GM12878 (cell line): Measurements from ENCODE around the gene RBM42. TPM values are rescaled to one million over a fixed set of nuclear protein-coding genes. Genes with fewer than 3 reads are reported as not detected.
A peak's percentile ranks its signal among the peaks of the same experiment; 100 is the strongest.

Experiments used
- ATAC-seq: fragments of 200-7000 bp; cut with Tn5 transposase; 3 replicates; pipeline ENCODE4 v1.9.1; 2020; ENCODE audit warnings: mild to moderate bottlenecking, moderate library complexity
- BruUV-seq: library from RNA; stranded (reverse); fragments of 400-500 nt; replicated peaks from 2 replicates; lab custom pipeline; 2021; lab: Mats Ljungman, UMichigan
- CTCF ChIA-PET: fragments of 300-600 bp; sonication (Branson Sonifier 250); formaldehyde crosslinking; extraction: SDS; loops from one replicate; lab custom pipeline; 2021; ENCODE audit warnings: inconsistent platforms; lab: Yijun Ruan, JAX
- POLR2A ChIA-PET: fragments of 350-600 bp; formaldehyde crosslinking; extraction: SDS; loops from one replicate; lab custom pipeline; 2021; ENCODE audit warnings: inconsistent platforms; lab: Charles Lee
- RAD21 ChIA-PET: fragments of 300-600 bp; sonication (Branson Sonifier 250); formaldehyde crosslinking; loops from one replicate; lab custom pipeline; 2023; ENCODE audit warnings: antibody characterized with exemption; ENCODE audit not compliant: unreplicated experiment; lab: Charles Lee
- SMC1A ChIA-PET: fragments of 300-600 bp; sonication (Branson Sonifier 250); formaldehyde crosslinking; loops from one replicate; lab custom pipeline; 2023; ENCODE audit not compliant: unreplicated experiment, uncharacterized antibody; lab: Charles Lee
- DNase-seq: peaks from one replicate; pipeline ENCODE4 v3.0.0-alpha.2; 2011; ENCODE audit warnings: low read depth, low spot score
- FAIRE-seq: peaks from 3 replicates; lab custom pipeline; 2011; peaks lifted over from hg19 to GRCh38; lab: Jason Lieb, UNC
- H2AFZ ChIP-seq: 2 replicates; pipeline ENCODE4 v1.6.0; 2011; ENCODE audit warnings: low read depth, low read length, control low read depth; ENCODE audit not compliant: control insufficient read depth
- H3K27ac ChIP-seq: 2 replicates; pipeline ENCODE4 v1.5.1; 2011; ENCODE audit warnings: control low read depth; ENCODE audit not compliant: control insufficient read depth, insufficient read depth
- H3K27me3 ChIP-seq, 2 experiments: replicated peaks in 1 of 2; 2 replicates each; pipeline versions ENCODE4 v1.6.0 to v1.6.1; 2011; ENCODE audit warnings: low read length in 1 of 2; ENCODE audit not compliant: control insufficient read depth in 2 of 2, insufficient read depth in 2 of 2
- H3K36me3 ChIP-seq, 2 experiments: 2 replicates each; pipeline ENCODE4 v1.5.1; 2011; ENCODE audit warnings: low read length in 1 of 2; ENCODE audit not compliant: control insufficient read depth in 2 of 2, insufficient read depth in 2 of 2
- H3K4me1 ChIP-seq: 2 replicates; pipeline ENCODE4 v1.6.1; 2011; ENCODE audit warnings: mild to moderate bottlenecking, low read length, moderate library complexity, mixed read lengths; ENCODE audit not compliant: control insufficient read depth, insufficient read depth
- H3K4me2 ChIP-seq: 2 replicates; pipeline ENCODE4 v1.6.0; 2011; ENCODE audit warnings: control low read depth; ENCODE audit not compliant: control insufficient read depth, insufficient read depth
- H3K4me3 ChIP-seq: fragments of 200-600 bp; sonication (generic); 2 replicates; pipeline ENCODE4 v1.5.1; 2016
- H3K79me2 ChIP-seq: 2 replicates; pipeline ENCODE4 v1.6.0; 2011; ENCODE audit warnings: low read length; ENCODE audit not compliant: control insufficient read depth, insufficient read depth
- H3K9ac ChIP-seq: 2 replicates; pipeline ENCODE4 v1.8.0; 2011; ENCODE audit warnings: low read length, control low read depth, mixed read lengths; ENCODE audit not compliant: control insufficient read depth, insufficient read depth
- H3K9me3 ChIP-seq: replicated peaks from 3 replicates; pipeline ENCODE4 v1.5.1; 2011; ENCODE audit warnings: mild to moderate bottlenecking, low read length; ENCODE audit not compliant: control insufficient read depth, insufficient read depth
- H4K20me1 ChIP-seq: 2 replicates; pipeline ENCODE4 v1.6.0; 2011; ENCODE audit not compliant: control insufficient read depth, insufficient read depth
- ATF2 ChIP-seq: IDR thresholded peaks from 2 replicates; pipeline ENCODE4 v1.6.1; 2012; ENCODE audit warnings: low read length, inconsistent platforms
- BACH1 ChIP-seq: fragments of 450-650 bp; IDR thresholded peaks from 2 replicates; pipeline ENCODE4 v1.6.1; 2017; ENCODE audit warnings: mild to moderate bottlenecking, borderline replicate concordance
- KAT2A ChIP-seq: conservative IDR thresholded peaks from 2 replicates; pipeline ENCODE4 v1.6.1; 2011; ENCODE audit warnings: low read depth, low read length; ENCODE audit not compliant: control insufficient read depth
- MYB ChIP-seq: fragments of 150-350 bp; IDR thresholded peaks from 2 replicates; pipeline ENCODE4 v1.6.1; 2014; ENCODE audit warnings: mild to moderate bottlenecking, low read depth, low read length, borderline replicate concordance
- NKRF ChIP-seq: fragments of 450-650 bp; conservative IDR thresholded peaks from 2 replicates; pipeline ENCODE4 v1.6.1; 2017; ENCODE audit warnings: mild to moderate bottlenecking, moderate library complexity
- NR2C1 ChIP-seq: fragments of 450-650 bp; IDR thresholded peaks from 2 replicates; pipeline ENCODE4 v1.6.1; 2017; ENCODE audit warnings: antibody characterized with exemption, mild to moderate bottlenecking, moderate library complexity
- REST ChIP-seq: IDR thresholded peaks from 2 replicates; pipeline ENCODE4 v1.6.1; 2012; ENCODE audit warnings: mild to moderate bottlenecking, low read depth, low read length
- TCF12 ChIP-seq: IDR thresholded peaks from 2 replicates; pipeline ENCODE4 v1.6.1; 2011; ENCODE audit warnings: low read depth, mild to moderate bottlenecking, low read length
- ZNF207 ChIP-seq: fragments of 450-650 bp; IDR thresholded peaks from 2 replicates; pipeline ENCODE4 v1.6.1; 2014; ENCODE audit warnings: antibody characterized with exemption, mild to moderate bottlenecking, borderline replicate concordance
- ZNF217 ChIP-seq: fragments of 450-650 bp; IDR thresholded peaks from 2 replicates; pipeline ENCODE4 v1.6.1; 2017; ENCODE audit warnings: antibody characterized with exemption, mild to moderate bottlenecking
- ZZZ3 ChIP-seq: IDR thresholded peaks from 2 replicates; pipeline ENCODE4 v1.6.1; 2011; ENCODE audit warnings: low read depth; ENCODE audit not compliant: control insufficient read depth, insufficient read length
- WGBS: methylation state at CpG from one replicate; pipeline ENCODE4 v1.1.6; 2016; ENCODE audit warnings: low lambda C conversion rate; ENCODE audit not compliant: insufficient replicate concordance, insufficient coverage; ENCODE audit errors: missing lambda C conversion rate; 5-methylcytosine and 5-hydroxymethylcytosine counted together
- in situ Hi-C: fragments of 300-500 bp; cut with MboI; formaldehyde crosslinking; loops from 9 replicates; pipeline ENCODE4 v1.14.3; 2018; ENCODE audit warnings: mixed read lengths
- intact Hi-C: fragments of 100-400 bp; cut with micrococcal nuclease; formaldehyde crosslinking; loops from one replicate; pipeline ENCODE4 v1.14.2; 2022; ENCODE audit not compliant: unreplicated experiment
- polyA plus RNA-seq, 11 experiments: library from polyadenylated mRNA; depleted of rRNA in 4 of 11; unstranded in 6 of 11; stranded (reverse) in 5 of 11; fragments of >200 nt; fragmentation: Nextera tagmentation in 4 of 11; fragmentation: Illumina TruSeq in 1 of 11; extraction: Ambion mirVana in 4 of 11; extraction: Trizol in 1 of 11; gene quantifications; 1 replicate in 1 of 11; 2 replicates in 10 of 11; pipeline versions ENCODE4 v1.2.1 to v1.2.3, GENCODE V29; 2011 to 2016; ENCODE audit warnings: inconsistent platforms in 2 of 11, missing spikeins in 2 of 11, low read depth in 1 of 11
- total RNA-seq, 4 experiments: library from RNA; depleted of rRNA in 3 of 4; stranded (reverse); fragments of >200 nt in 3 of 4; fragmentation: Illumina TruSeq in 1 of 4; extraction: Trizol in 1 of 4; gene quantifications; 2 replicates each; pipeline versions ENCODE4 v1.2.1 to v1.2.3, GENCODE V29; 2013 to 2021
- TF ChIP-seq, protein P1 (sequence below): IDR thresholded peaks from 2 replicates; pipeline ENCODE4 v1.6.1; 2011; ENCODE audit warnings: low read depth, low read length, improper control_type of control experiment, borderline replicate concordance
- TF ChIP-seq, protein P2 (sequence below): fragments of 450-650 bp; formaldehyde crosslinking; IDR thresholded peaks from 2 replicates; pipeline ENCODE4 v1.4.0; 2022; ENCODE audit warnings: mild to moderate bottlenecking, moderate library complexity

Gene RBM42
- total and polyA plus RNA-seq, 10 of the 15 experiments (the other 5 are each of a cell fraction or from before 2014, with no cell fraction given): 4.2 to 117 (median 48.5) TPM

DNA sequence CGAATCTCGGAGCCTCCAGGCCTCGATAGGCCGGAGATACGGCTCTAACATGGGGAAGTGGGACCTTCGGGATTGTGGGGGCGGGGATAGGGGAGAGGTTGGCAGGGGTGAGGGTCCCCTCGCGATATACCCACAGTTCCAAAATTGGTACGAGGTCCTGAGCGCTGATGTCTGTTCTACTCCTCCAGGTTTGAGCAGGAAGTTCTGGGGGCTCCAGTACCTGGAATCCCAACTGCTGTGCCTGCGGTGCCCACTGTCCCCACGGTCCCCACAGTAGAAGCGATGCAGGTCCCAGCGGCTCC lies 447 bp downstream of the RBM42 start:
- CTCF ChIA-PET: no interaction called here
- H4K20me1 ChIP-seq: no peaks in the 10 kb centered on the region
- intact Hi-C loops (no loop called here), in situ Hi-C loops (no loop called here)
- POLR2A ChIA-PET: interaction anchor here (1.0 kb wide), 1 partner anchor 14 kb away, joined by 5 read pairs; no protein-coding TSS in a partner anchor
- H3K4me1 ChIP-seq: no peaks in the 10 kb centered on the region; the same call in 1 of the 2 replicates
- no peaks in the 10 kb centered on the region for H3K27me3 ChIP-seq
- H3K36me3 ChIP-seq: peaks cover 5 to 7% of the 10 kb centered on the region in 2 experiments; a peak in 3 of 4 replicates
- RAD21 ChIA-PET: no interaction called here
- H3K4me2 ChIP-seq: peak overlapping the region; percentile 99
- H2AFZ ChIP-seq: peak overlapping the region; percentile 58; the same call in 1 of the 2 replicates
- SMC1A ChIA-PET: interaction anchor here (0.9 kb wide), 1 partner anchor 9 kb away, joined by 4 read pairs; no protein-coding TSS in a partner anchor
- no peak for FAIRE-seq
- peak overlapping the region; percentile 91 for H3K9ac ChIP-seq
- peak overlapping the region; percentile 78 for H3K27ac ChIP-seq
- BruUV-seq: TSS peak; percentile 81
- H3K79me2 ChIP-seq: peaks cover 10% of the 10 kb centered on the region
- DNase-seq: no peak
- ATAC-seq: no peak
- no peaks in the 10 kb centered on the region for H3K9me3 ChIP-seq
- 5% methylated on average over 14 of the region's 15 CpGs for WGBS
- H3K4me3 ChIP-seq: peak overlapping the region; percentile 91
- TF ChIP-seq TCF12: no peak
- TF ChIP-seq ATF2: no peak
- TF ChIP-seq, protein P1, sequence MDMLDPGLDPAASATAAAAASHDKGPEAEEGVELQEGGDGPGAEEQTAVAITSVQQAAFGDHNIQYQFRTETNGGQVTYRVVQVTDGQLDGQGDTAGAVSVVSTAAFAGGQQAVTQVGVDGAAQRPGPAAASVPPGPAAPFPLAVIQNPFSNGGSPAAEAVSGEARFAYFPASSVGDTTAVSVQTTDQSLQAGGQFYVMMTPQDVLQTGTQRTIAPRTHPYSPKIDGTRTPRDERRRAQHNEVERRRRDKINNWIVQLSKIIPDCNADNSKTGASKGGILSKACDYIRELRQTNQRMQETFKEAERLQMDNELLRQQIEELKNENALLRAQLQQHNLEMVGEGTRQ: no peak
- no peak for TF ChIP-seq ZNF217
- TF ChIP-seq MYB: no peak
- TF ChIP-seq ZZZ3: no peak
- TF ChIP-seq, protein P2, sequence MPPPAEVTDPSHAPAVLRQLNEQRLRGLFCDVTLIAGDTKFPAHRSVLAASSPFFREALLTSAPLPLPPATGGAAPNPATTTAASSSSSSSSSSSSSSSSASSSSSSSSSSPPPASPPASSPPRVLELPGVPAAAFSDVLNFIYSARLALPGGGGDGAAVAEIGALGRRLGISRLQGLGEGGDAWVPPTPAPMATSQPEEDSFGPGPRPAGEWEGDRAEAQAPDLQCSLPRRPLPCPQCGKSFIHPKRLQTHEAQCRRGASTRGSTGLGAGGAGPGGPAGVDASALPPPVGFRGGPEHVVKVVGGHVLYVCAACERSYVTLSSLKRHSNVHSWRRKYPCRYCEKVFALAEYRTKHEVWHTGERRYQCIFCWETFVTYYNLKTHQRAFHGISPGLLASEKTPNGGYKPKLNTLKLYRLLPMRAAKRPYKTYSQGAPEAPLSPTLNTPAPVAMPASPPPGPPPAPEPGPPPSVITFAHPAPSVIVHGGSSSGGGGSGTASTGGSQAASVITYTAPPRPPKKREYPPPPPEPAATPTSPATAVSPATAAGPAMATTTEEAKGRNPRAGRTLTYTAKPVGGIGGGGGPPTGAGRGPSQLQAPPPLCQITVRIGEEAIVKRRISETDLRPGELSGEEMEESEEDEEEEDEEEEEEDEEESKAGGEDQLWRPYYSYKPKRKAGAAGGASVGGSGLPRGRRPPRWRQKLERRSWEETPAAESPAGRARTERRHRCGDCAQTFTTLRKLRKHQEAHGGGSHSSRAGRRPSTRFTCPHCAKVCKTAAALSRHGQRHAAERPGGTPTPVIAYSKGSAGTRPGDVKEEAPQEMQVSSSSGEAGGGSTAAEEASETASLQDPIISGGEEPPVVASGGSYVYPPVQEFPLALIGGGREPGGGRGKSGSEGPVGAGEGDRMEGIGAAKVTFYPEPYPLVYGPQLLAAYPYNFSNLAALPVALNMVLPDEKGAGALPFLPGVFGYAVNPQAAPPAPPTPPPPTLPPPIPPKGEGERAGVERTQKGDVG (CRISPR knock-in tag): no peak
- TF ChIP-seq NKRF: no peak
- no peak for TF ChIP-seq ZNF207
- no peak for TF ChIP-seq NR2C1
- TF ChIP-seq REST: no peak
- no peak for TF ChIP-seq KAT2A
- no peak for TF ChIP-seq BACH1
